HepG2 (cell line): ENCODE data around the gene CCDC117. TPM values are rescaled to one million over a fixed set of nuclear protein-coding genes. Genes with fewer than 3 reads are reported as not detected.
A peak's percentile ranks its signal among the peaks of the same experiment; 100 is the strongest.

Source experiments
- CBFB ChIP-seq: sonication (generic); formaldehyde crosslinking; IDR thresholded peaks from 2 replicates; pipeline ENCODE4 v1.4.0; 2020; ENCODE audit warnings: missing genetic modification reagents
- GABPA ChIP-seq, 2 experiments: IDR thresholded peaks; 2 replicates each; pipeline ENCODE4 v1.6.1; 2011 to 2016; ENCODE audit warnings: low read depth in 2 of 2, low read length in 1 of 2, missing biosample characterization in 1 of 2, missing genetic modification characterization in 1 of 2
- NBN ChIP-seq: fragments of 450-650 bp; conservative IDR thresholded peaks from 2 replicates; pipeline ENCODE4 v1.6.1; 2017
- POLR2G ChIP-seq: fragments of 200-400 bp; formaldehyde crosslinking; IDR thresholded peaks from 2 replicates; pipeline ENCODE4 v1.6.1; 2018; ENCODE audit warnings: mild to moderate bottlenecking, low read depth, low read length, moderate library complexity
- RAD21 ChIP-seq: fragments of 450-650 bp; formaldehyde crosslinking; IDR thresholded peaks from 2 replicates; pipeline ENCODE4 v1.5.0; 2020; ENCODE audit warnings: mild to moderate bottlenecking
- STAG1 ChIP-seq: sonication (generic); formaldehyde crosslinking; IDR thresholded peaks from 2 replicates; pipeline ENCODE4 v1.4.0; 2020; ENCODE audit warnings: missing genetic modification reagents
- TFAP4 ChIP-seq: sonication (generic); IDR thresholded peaks from 2 replicates; pipeline ENCODE4 v1.6.1; 2016; ENCODE audit warnings: low read depth, borderline replicate concordance
- ZBTB7B ChIP-seq: sonication (generic); formaldehyde crosslinking; IDR thresholded peaks from 2 replicates; pipeline ENCODE4 v1.4.0; 2020; ENCODE audit warnings: missing genetic modification reagents
- ZNF503 ChIP-seq: sonication (generic); formaldehyde crosslinking; IDR thresholded peaks from 2 replicates; pipeline ENCODE4 v1.4.0; 2020; ENCODE audit warnings: missing genetic modification reagents
- ZNF619 ChIP-seq: sonication (generic); formaldehyde crosslinking; IDR thresholded peaks from 2 replicates; pipeline ENCODE4 v1.4.0; 2020; ENCODE audit warnings: mild to moderate bottlenecking, missing genetic modification reagents
- ZNF646 ChIP-seq: sonication (generic); formaldehyde crosslinking; IDR thresholded peaks from 2 replicates; pipeline ENCODE4 v1.9.0; 2021; ENCODE audit warnings: mild to moderate bottlenecking, missing genetic modification reagents
- ZNF710 ChIP-seq: sonication (generic); formaldehyde crosslinking; IDR thresholded peaks from 2 replicates; pipeline ENCODE4 v1.5.0; 2020; ENCODE audit warnings: mild to moderate bottlenecking, missing genetic modification reagents, borderline replicate concordance
- polyA plus RNA-seq, 8 experiments: library from polyadenylated mRNA; depleted of rRNA in 3 of 8; stranded (reverse) in 7 of 8; unstranded in 1 of 8; fragments of >200 nt; fragmentation: Illumina TruSeq in 4 of 8; extraction: Trizol in 4 of 8; gene quantifications; 2 replicates each; pipeline versions ENCODE4 v1.2.1 to v1.2.3, GENCODE V29; 2011 to 2016; ENCODE audit warnings: low read depth in 4 of 8, missing spikeins in 1 of 8, mixed read lengths in 1 of 8; ENCODE audit not compliant: insufficient read depth in 1 of 8
- total RNA-seq, 5 experiments: library from RNA; depleted of rRNA; stranded (reverse); fragments of >200 nt; fragmentation: Illumina TruSeq; extraction: Trizol; gene quantifications; 2 replicates each; pipeline ENCODE4 v1.2.3, GENCODE V29; 2016; ENCODE audit warnings: low read depth in 1 of 5

The CCDC117 gene
- total and polyA plus RNA-seq, 2 of the 13 experiments (the other 11 are each of a cell fraction or from before 2014, with no cell fraction given): 12.6 to 34.2 TPM

- TF ChIP-seq RAD21 (CRISPR knock-in tag): 0 out of 2 replicates have a peak, but pooled peaks have one; percentile 4
- no peak for TF ChIP-seq ZNF619
- TF ChIP-seq CBFB: peak; percentile 34; the same call in 1 of the 2 replicates
- TF ChIP-seq GABPA (IDR thresholded peaks at IDR 0.05; ENCODE audit: low read depth, low read length): no peak
- TF ChIP-seq GABPA (CRISPR knock-in tag; IDR thresholded peaks at IDR 0.05; ENCODE audit: low read depth): 0 out of 2 replicates have a peak, but pooled peaks have one; percentile 22
- no peak for TF ChIP-seq NBN
- TF ChIP-seq ZNF710: 0 out of 2 replicates have a peak, but pooled peaks have one; percentile 57
- peak; percentile 56; the same call in 1 of the 2 replicates for TF ChIP-seq ZNF646 (CRISPR knock-in tag)
- peak; percentile 60; the same call in 1 of the 2 replicates for TF ChIP-seq ZBTB7B (CRISPR knock-in tag)
- TF ChIP-seq ZNF503 (CRISPR knock-in tag): no peak
- peak; percentile 11; the same call in 1 of the 2 replicates for TF ChIP-seq STAG1 (CRISPR knock-in tag)
- TF ChIP-seq POLR2G: peak; percentile 80
- peak; percentile 84; the same call in 1 of the 2 replicates for TF ChIP-seq TFAP4
Observed at GRCh38 chr22:28817919-28818859, 45.7 kb downstream of the CCDC117 start (continued).
